ENCODE measurements around the gene GJB2. TPM values are rescaled to one million over a fixed set of nuclear protein-coding genes. Genes with fewer than 3 reads are reported as not detected.
"Not testable (repeated sequence)": the region's sequence is repeated elsewhere in the genome, so short reads cannot be mapped to it uniquely, and the experiment has no call there.

The GJB2 gene
- total RNA-seq, 6 experiments from 2014 or later: not detected

- Mint-ChIP-seq H3K27ac (no peak overlapping the region), H3K4me1 (ENCODE audit: low read depth) (peaks cover 10% of the 10 kb centered on the region), H3K9me3 (no peaks in the 10 kb centered on the region), H3K27me3 (ENCODE audit: insufficient read depth) (peaks cover 44% of the 10 kb centered on the region), H3K4me3 (no peak overlapping the region), H3K36me3 (ENCODE audit: low read depth) (no peaks in the 10 kb centered on the region)
- TF ChIP-seq, protein P1, sequence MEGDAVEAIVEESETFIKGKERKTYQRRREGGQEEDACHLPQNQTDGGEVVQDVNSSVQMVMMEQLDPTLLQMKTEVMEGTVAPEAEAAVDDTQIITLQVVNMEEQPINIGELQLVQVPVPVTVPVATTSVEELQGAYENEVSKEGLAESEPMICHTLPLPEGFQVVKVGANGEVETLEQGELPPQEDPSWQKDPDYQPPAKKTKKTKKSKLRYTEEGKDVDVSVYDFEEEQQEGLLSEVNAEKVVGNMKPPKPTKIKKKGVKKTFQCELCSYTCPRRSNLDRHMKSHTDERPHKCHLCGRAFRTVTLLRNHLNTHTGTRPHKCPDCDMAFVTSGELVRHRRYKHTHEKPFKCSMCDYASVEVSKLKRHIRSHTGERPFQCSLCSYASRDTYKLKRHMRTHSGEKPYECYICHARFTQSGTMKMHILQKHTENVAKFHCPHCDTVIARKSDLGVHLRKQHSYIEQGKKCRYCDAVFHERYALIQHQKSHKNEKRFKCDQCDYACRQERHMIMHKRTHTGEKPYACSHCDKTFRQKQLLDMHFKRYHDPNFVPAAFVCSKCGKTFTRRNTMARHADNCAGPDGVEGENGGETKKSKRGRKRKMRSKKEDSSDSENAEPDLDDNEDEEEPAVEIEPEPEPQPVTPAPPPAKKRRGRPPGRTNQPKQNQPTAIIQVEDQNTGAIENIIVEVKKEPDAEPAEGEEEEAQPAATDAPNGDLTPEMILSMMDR (IDR thresholded peaks at IDR 0.05): no peak
- DNase-seq: no peak
Observed at GRCh38 chr13:20156702-20157101, 36.0 kb downstream of the GJB2 start.

DNA sequence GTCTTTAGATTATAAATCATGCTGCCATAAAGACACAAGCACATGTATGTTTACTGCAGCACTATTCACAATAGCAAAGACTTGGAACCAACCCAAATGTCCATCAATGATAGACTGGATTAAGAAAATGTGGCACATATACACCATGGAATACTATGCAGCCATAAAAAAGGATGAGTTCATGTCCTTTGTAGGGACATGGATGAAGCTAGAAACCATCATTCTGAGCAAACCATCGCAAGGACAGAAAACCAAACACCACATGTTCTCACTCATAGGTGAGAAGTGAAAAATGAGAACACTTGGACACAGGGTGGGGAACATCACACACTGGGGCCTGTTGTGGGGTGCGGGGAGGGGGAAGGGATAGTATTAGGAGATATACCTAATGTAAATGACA lies 39.4 kb downstream of the GJB2 start:
- not testable (repeated sequence) for DNase-seq; H3K4me1 Mint-ChIP-seq (ENCODE audit: low read depth); H3K9me3 Mint-ChIP-seq; H3K4me3 Mint-ChIP-seq; H3K27ac Mint-ChIP-seq; H3K36me3 Mint-ChIP-seq (ENCODE audit: low read depth)
- peaks cover 60% of the 10 kb centered on the region for H3K27me3 Mint-ChIP-seq (ENCODE audit: insufficient read depth)

DNA sequence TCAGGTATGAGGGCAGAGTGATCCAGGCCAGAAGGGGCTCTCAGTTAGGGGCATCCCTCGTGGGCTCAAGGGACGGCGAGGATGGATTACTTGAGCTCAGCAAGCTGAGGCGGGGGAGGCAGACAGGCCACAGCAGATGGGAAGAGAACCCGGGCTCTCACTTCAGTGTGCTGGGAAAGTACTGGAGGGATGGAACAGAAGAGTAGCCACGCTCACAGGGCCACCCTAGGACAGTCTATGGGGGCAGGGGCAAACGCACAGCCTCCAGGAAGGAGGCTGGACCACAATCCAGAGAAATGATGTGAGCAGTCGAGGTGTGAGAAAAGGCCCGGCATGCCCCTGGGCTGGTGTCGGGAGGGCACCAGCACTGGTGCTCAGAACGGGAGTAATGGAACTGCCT lies 41.1 kb downstream of the GJB2 start:
- TF ChIP-seq, protein P1 (IDR thresholded peaks at IDR 0.05): no peak
- no peak for DNase-seq
- Mint-ChIP-seq H3K27ac (no peak overlapping the region), H3K9me3 (no peaks in the 10 kb centered on the region), H3K4me1 (ENCODE audit: low read depth) (no peaks in the 10 kb centered on the region), H3K4me3 (no peak overlapping the region), H3K27me3 (ENCODE audit: insufficient read depth) (peaks cover 60% of the 10 kb centered on the region), H3K36me3 (ENCODE audit: low read depth) (no peaks in the 10 kb centered on the region)

GRCh38 chr13:20151016-20151415 lies 41.7 kb downstream of the GJB2 start:
- H3K9me3 Mint-ChIP-seq: no peaks in the 10 kb centered on the region
- H3K4me3 Mint-ChIP-seq: no peak overlapping the region
- TF ChIP-seq, protein P1 (IDR thresholded peaks at IDR 0.05): no peak
- no peaks in the 10 kb centered on the region for H3K36me3 Mint-ChIP-seq (ENCODE audit: low read depth)
- peaks cover 60% of the 10 kb centered on the region for H3K27me3 Mint-ChIP-seq (ENCODE audit: insufficient read depth)
- no peak for DNase-seq
- H3K4me1 Mint-ChIP-seq (ENCODE audit: low read depth): no peaks in the 10 kb centered on the region
- no peak overlapping the region for H3K27ac Mint-ChIP-seq

DNA sequence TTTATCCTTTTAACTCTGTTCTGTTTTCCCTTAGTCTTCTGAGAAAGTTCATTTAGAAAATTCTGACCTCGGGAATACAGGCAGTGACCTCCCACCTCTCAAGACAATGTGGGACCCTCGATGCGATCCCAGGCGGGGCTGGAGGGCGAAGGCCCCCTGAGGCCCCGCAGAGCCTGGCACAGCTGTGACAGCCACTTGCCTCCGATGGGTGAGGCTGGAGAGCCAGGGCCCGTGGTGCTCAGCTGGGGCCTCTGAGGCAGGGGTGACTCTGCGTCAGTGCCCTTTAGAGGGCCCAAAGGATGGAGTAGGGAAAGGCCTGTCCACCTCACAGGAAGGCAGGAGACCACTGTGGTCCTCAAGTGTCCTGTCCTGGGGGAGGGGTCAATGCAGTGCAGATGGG lies 42.2 kb downstream of the GJB2 start:
- DNase-seq: no peak
- H3K4me3 Mint-ChIP-seq: no peak overlapping the region
- H3K27ac Mint-ChIP-seq: no peak overlapping the region
- H3K4me1 Mint-ChIP-seq (ENCODE audit: low read depth): no peaks in the 10 kb centered on the region
- no peaks in the 10 kb centered on the region for H3K9me3 Mint-ChIP-seq
- TF ChIP-seq, protein P1 (IDR thresholded peaks at IDR 0.05): no peak
- no peaks in the 10 kb centered on the region for H3K36me3 Mint-ChIP-seq (ENCODE audit: low read depth)
- H3K27me3 Mint-ChIP-seq (ENCODE audit: insufficient read depth): peaks cover 63% of the 10 kb centered on the region

GRCh38 chr13:20149762-20150161 lies 43.0 kb downstream of the GJB2 start:
- TF ChIP-seq, protein P1 (IDR thresholded peaks at IDR 0.05): no peak
- no peaks in the 10 kb centered on the region for H3K36me3 Mint-ChIP-seq (ENCODE audit: low read depth)
- no peaks in the 10 kb centered on the region for H3K4me1 Mint-ChIP-seq (ENCODE audit: low read depth)
- peaks cover 69% of the 10 kb centered on the region for H3K27me3 Mint-ChIP-seq (ENCODE audit: insufficient read depth)
- H3K27ac Mint-ChIP-seq: no peak overlapping the region
- no peak overlapping the region for H3K4me3 Mint-ChIP-seq
- H3K9me3 Mint-ChIP-seq: no peaks in the 10 kb centered on the region
- no peak for DNase-seq
